HG02610 (cell line): ENCODE measurements around the gene DPY19L2.
"Not testable (repeated sequence)": the region's sequence is repeated elsewhere in the genome, so short reads cannot be mapped to it uniquely, and the experiment has no call there.

Source experiments
- ATAC-seq: cut with Tn5 transposase; IDR thresholded peaks from one replicate; pipeline ENCODE4 v1.9.1; 2021; ENCODE audit warnings: mild to moderate bottlenecking, moderate library complexity; ENCODE audit not compliant: unreplicated experiment

Gene DPY19L2

GRCh38 chr12:63545298-63545916 is 122.9 kb downstream of the DPY19L2 start:
- not testable (repeated sequence) for ATAC-seq

GRCh38 chr12:63538656-63539055 is 129.6 kb downstream of the DPY19L2 start:
- ATAC-seq = not testable (repeated sequence)

- ATAC-seq = not testable (repeated sequence)
These were observed 130.5 kb downstream of the DPY19L2 start for GRCh38 chr12:63537838-63538237.

GRCh38 chr12:63529641-63530040 is 138.7 kb downstream of the DPY19L2 start:
- ATAC-seq = not testable (repeated sequence)

DNA sequence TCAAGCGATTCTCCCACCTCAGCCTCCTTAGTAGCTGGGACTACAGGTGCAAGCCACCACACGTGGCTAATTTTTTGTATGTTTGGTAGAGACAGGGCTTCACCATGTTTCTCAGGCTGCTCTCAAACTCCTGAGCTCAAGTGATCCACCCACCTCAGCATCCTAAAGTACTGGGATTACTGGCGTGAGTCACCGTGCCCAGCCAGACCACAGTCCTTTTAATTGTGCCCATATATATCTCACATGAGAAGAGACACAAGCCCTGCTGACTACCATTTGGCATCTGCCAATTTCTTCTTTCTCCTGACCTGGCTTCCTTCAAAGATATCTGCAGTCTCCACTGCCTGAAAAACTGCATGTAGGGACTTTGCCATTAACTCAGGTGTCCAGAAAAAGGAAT is 142.5 kb downstream of the DPY19L2 start:
- no peak for ATAC-seq

DNA sequence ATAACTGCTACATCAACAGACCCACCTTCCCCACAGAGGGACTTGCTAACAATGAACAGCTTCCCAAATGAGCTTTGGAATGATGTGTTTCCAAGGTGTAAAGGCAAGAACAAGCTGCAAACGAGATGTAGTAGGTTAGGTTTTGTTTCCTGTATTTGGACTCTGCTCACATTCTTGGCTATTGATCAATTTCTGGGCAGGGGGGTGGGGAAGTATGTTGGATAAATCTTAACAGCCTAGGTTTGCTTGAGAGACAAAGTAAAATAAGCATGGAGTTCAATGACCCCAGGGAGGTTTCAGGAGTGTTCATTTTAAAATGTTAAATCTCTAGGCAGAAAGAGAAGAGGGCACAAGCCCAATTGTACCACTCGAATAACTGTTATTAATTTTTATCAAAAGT is 146.6 kb downstream of the DPY19L2 start:
- ATAC-seq = no peak
